Keratinocyte (primary cell): ENCODE measurements around the gene EYS. TPM values are rescaled to one million over a fixed set of nuclear protein-coding genes. Genes with fewer than 3 reads are reported as not detected.

Experiments
- DNase-seq: peaks from one replicate; pipeline ENCODE4 v3.0.0-alpha.2; 2011; ENCODE audit warnings: low read depth, missing footprints, low spot score
- FAIRE-seq: peaks from 2 replicates; lab custom pipeline; 2011; peaks lifted over from hg19 to GRCh38; lab: Jason Lieb, UNC
- H2AFZ ChIP-seq: 2 replicates; pipeline ENCODE4 v1.6.0; 2012; ENCODE audit warnings: low read length, control low read depth, inconsistent platforms; ENCODE audit not compliant: control insufficient read depth
- H3K27ac ChIP-seq: 2 replicates; pipeline ENCODE4 v1.5.1; 2011; ENCODE audit warnings: low read length; ENCODE audit not compliant: control insufficient read depth, insufficient read depth
- H3K27me3 ChIP-seq: 3 replicates; pipeline ENCODE4 v1.6.0; 2011; ENCODE audit warnings: low read length; ENCODE audit not compliant: control insufficient read depth, insufficient read depth; ENCODE audit errors: extremely low read depth
- H3K36me3 ChIP-seq, 2 experiments: 2 replicates in 1 of 2; 3 replicates in 1 of 2; pipeline ENCODE4 v1.5.1; 2011; ENCODE audit warnings: low read length in 2 of 2, mild to moderate bottlenecking in 1 of 2; ENCODE audit not compliant: control insufficient read depth in 2 of 2, insufficient read depth in 2 of 2; ENCODE audit errors: extremely low read depth in 1 of 2
- H3K4me1 ChIP-seq: 3 replicates; pipeline ENCODE4 v1.5.1; 2011; ENCODE audit warnings: low read length; ENCODE audit not compliant: control insufficient read depth, insufficient read depth; ENCODE audit errors: extremely low read depth
- H3K4me2 ChIP-seq: 3 replicates; pipeline ENCODE4 v1.6.0; 2011; ENCODE audit warnings: low read depth, low read length; ENCODE audit not compliant: control insufficient read depth, insufficient read depth; ENCODE audit errors: extremely low read depth
- H3K4me3 ChIP-seq, 3 experiments: fragments of 200-600 bp in 1 of 3; sonication (generic) in 1 of 3; 2 replicates in 2 of 3; 3 replicates in 1 of 3; pipeline ENCODE4 v1.5.1; 2011 to 2016; ENCODE audit warnings: low read length in 3 of 3, mild to moderate bottlenecking in 3 of 3, control low read depth in 2 of 3, inconsistent platforms in 1 of 3, low read depth in 1 of 3, mixed read lengths in 1 of 3, mixed run types in 1 of 3, moderate library complexity in 1 of 3; ENCODE audit not compliant: control insufficient read depth in 2 of 3, insufficient read depth in 2 of 3; ENCODE audit errors: extremely low read depth in 1 of 3
- H3K79me2 ChIP-seq: 2 replicates; pipeline ENCODE4 v1.6.0; 2012; ENCODE audit warnings: low read length; ENCODE audit not compliant: control insufficient read depth, insufficient read depth
- H3K9ac ChIP-seq: 3 replicates; pipeline ENCODE4 v1.6.0; 2011; ENCODE audit warnings: low read length; ENCODE audit not compliant: control insufficient read depth, insufficient read depth; ENCODE audit errors: extremely low read depth
- H3K9me1 ChIP-seq: 3 replicates; pipeline ENCODE4 v1.6.0; 2011; ENCODE audit warnings: low read length; ENCODE audit not compliant: control insufficient read depth, insufficient read depth; ENCODE audit errors: extremely low read depth
- H3K9me3 ChIP-seq: 2 replicates; pipeline ENCODE4 v1.5.1; 2012; ENCODE audit warnings: low read depth, low read length; ENCODE audit not compliant: control insufficient read depth
- H4K20me1 ChIP-seq: 3 replicates; pipeline ENCODE4 v1.6.0; 2011; ENCODE audit warnings: low read length; ENCODE audit not compliant: control insufficient read depth, insufficient read depth; ENCODE audit errors: extremely low read depth
- EZH2 ChIP-seq: IDR thresholded peaks from one replicate; pipeline ENCODE4 v1.6.1; 2012; ENCODE audit warnings: inconsistent platforms, mild to moderate bottlenecking, low read length, moderate library complexity
- dilution Hi-C: fragments of 300-500 bp; cut with MboI; formaldehyde crosslinking; loops from one replicate; pipeline ENCODE4 v1.7.0; 2020; ENCODE audit warnings: low sequenced_read_pairs; ENCODE audit not compliant: extremely low pct_ligation_motif_present
- polyA plus RNA-seq, 5 experiments: library from polyadenylated mRNA; depleted of rRNA in 3 of 5; stranded (reverse) in 3 of 5; stranded (forward) in 1 of 5; unstranded in 1 of 5; fragments of >200 nt; gene quantifications; 1 replicate in 1 of 5; 2 replicates in 3 of 5; 3 replicates in 1 of 5; pipeline versions ENCODE4 v1.2.1 to v1.2.3, GENCODE V29; 2011 to 2012; ENCODE audit warnings: missing spikeins in 2 of 5, low read depth in 1 of 5, low replicate concordance in 1 of 5
- TF ChIP-seq, protein P1 (sequence below), 3 experiments: IDR thresholded peaks in 1 of 3; conservative IDR thresholded peaks in 1 of 3; optimal IDR thresholded peaks in 1 of 3; 2 replicates in 2 of 3; 3 replicates in 1 of 3; pipeline versions ENCODE3 to v1.5.1; 2011; ENCODE audit warnings: low read length in 3 of 3, mild to moderate bottlenecking in 3 of 3, moderate library complexity in 2 of 3, control low read depth in 1 of 3, inconsistent platforms in 1 of 3; ENCODE audit not compliant: insufficient read depth in 2 of 3; ENCODE audit errors: extremely low read depth in 1 of 3

The EYS gene
- polyA plus RNA-seq, 1 donor (not counting 4 experiments of a cell fraction or from before 2014, with no cell fraction given), result 0.34 TPM

DNA sequence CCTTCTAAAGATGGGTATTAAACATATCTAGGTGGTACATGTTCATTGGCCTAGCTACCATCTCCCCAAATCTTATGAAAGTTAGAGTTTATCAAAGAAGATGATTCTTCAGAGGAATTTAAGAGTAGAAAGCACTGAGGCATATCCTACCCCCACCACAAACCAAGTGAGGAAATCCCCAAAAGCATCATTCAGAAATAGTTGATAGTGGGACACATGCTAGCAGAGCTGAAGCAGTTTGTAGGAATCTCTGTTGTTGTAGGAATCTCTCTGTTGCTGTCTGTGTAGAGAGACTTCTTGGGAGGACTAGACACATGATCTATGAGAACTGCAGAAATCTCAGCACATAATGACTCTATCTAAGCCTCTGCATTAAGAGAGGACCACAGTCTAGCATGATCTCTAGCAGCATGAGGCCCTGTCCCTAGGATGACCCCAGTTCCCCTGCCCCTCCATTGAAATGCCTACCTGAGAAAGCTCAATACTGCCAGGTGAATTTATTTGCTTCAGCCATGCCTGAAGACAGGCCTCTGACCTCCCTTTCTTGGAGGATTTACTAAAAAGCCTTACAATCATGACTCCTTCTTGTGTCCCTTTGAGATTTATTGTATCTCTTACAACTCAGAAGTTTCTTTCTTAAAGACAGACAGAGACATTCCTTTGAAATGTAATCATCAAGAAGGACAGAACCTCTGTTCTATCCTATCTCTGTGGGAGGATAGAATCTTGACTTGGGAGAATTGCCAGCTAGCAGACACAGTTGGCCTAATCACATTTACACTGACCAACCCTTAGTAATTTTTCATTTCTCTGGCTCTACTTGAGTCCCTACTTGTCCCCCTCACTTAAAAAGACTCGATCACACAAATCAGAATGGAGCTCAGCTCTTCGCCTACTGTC lies 1489.1 kb downstream of the EYS start:
- Histone ChIP-seq H4K20me1 (no peaks in the 10 kb centered on the region), H3K9ac (no peak overlapping the region), H3K79me2 (no peaks in the 10 kb centered on the region), H2AFZ (no peak overlapping the region), H3K4me3 (no peak overlapping the region), H3K27me3 (no peaks in the 10 kb centered on the region), H3K9me1 (no peaks in the 10 kb centered on the region), H3K9me3 (no peaks in the 10 kb centered on the region), H3K4me2 (no peak overlapping the region), H3K4me1 (no peaks in the 10 kb centered on the region), H3K36me3 (no peaks in the 10 kb centered on the region), H3K27ac (no peak overlapping the region)
- FAIRE-seq, result no peak
- dilution Hi-C loops, result no loop called here
- no peak for DNase-seq
- TF ChIP-seq EZH2, result no peak
- TF ChIP-seq, protein P1, sequence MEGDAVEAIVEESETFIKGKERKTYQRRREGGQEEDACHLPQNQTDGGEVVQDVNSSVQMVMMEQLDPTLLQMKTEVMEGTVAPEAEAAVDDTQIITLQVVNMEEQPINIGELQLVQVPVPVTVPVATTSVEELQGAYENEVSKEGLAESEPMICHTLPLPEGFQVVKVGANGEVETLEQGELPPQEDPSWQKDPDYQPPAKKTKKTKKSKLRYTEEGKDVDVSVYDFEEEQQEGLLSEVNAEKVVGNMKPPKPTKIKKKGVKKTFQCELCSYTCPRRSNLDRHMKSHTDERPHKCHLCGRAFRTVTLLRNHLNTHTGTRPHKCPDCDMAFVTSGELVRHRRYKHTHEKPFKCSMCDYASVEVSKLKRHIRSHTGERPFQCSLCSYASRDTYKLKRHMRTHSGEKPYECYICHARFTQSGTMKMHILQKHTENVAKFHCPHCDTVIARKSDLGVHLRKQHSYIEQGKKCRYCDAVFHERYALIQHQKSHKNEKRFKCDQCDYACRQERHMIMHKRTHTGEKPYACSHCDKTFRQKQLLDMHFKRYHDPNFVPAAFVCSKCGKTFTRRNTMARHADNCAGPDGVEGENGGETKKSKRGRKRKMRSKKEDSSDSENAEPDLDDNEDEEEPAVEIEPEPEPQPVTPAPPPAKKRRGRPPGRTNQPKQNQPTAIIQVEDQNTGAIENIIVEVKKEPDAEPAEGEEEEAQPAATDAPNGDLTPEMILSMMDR (optimal IDR thresholded peaks at IDR 0.05 in 1 of 3, IDR thresholded peaks at IDR 0.05 in 1 of 3, conservative IDR thresholded peaks at IDR 0.05 in 1 of 3; ENCODE audit: extremely low read depth in 1 of 3, insufficient read depth in 2 of 3, low read length in 3 of 3), result no peak

GRCh38 chr6:64214373-64214772 lies 1492.7 kb downstream of the EYS start:
- H3K9me1 ChIP-seq, result no peaks in the 10 kb centered on the region
- H3K9ac ChIP-seq, result no peak overlapping the region
- H4K20me1 ChIP-seq, result no peaks in the 10 kb centered on the region
- H3K4me1 ChIP-seq, result no peaks in the 10 kb centered on the region
- no peak for DNase-seq
- no peaks in the 10 kb centered on the region for H3K36me3 ChIP-seq
- TF ChIP-seq, protein P1 (optimal IDR thresholded peaks at IDR 0.05 in 1 of 3, IDR thresholded peaks at IDR 0.05 in 1 of 3, conservative IDR thresholded peaks at IDR 0.05 in 1 of 3; ENCODE audit: extremely low read depth in 1 of 3, insufficient read depth in 2 of 3, low read length in 3 of 3), result no peak
- TF ChIP-seq EZH2, result no peak
- no peaks in the 10 kb centered on the region for H3K79me2 ChIP-seq
- H3K27me3 ChIP-seq, result no peaks in the 10 kb centered on the region
- H3K9me3 ChIP-seq, result no peaks in the 10 kb centered on the region
- H2AFZ ChIP-seq, result no peak overlapping the region
- no peak overlapping the region for H3K27ac ChIP-seq
- dilution Hi-C loops, result no loop called here
- FAIRE-seq, result no peak
- no peak overlapping the region for H3K4me2 ChIP-seq
- H3K4me3 ChIP-seq, result no peak overlapping the region
